ENCODE measurements around the gene HACD3. TPM values are rescaled to one million over a fixed set of nuclear protein-coding genes. Genes with fewer than 3 reads are reported as not detected.

The HACD3 gene
- polyA plus RNA-seq, 1 donor (not counting 4 experiments of a cell fraction or from before 2014, with no cell fraction given), result 78.8 TPM

DNA sequence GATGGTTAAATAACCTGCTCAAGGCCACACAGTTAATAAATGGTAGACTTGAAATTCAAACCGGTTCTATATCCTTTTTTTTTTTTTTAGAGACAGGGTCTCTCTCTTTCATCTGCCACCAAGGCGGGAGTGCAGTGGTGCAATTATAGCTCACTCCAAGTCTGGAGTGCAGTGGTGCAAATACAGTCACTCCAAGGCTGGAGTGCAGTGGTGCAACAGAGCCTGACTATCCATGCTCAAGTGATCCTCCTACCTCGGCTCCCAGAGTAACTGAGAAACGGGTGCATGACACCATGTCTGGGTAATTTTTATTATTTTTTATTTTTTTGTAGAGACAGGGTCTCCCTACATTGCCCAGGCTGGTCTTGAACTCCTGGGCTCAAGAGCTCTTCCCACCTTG, 36.2 kb upstream of the HACD3 start:
- H3K79me2 ChIP-seq (ENCODE audit: control insufficient read depth, insufficient read depth, low read length), result peaks cover 2% of the 10 kb centered on the region
- dilution Hi-C loops (cut with MboI; ENCODE audit: extremely low pct_ligation_motif_present, low sequenced_read_pairs), result no loop called here
- H3K27ac ChIP-seq (ENCODE audit: control insufficient read depth, insufficient read depth, low read length), result no peak overlapping the region
- H2AFZ ChIP-seq (ENCODE audit: control insufficient read depth, low read length), result no peak overlapping the region
- no peaks in the 10 kb centered on the region for H4K20me1 ChIP-seq (ENCODE audit: control insufficient read depth, extremely low read depth, insufficient read depth, low read length)
- TF ChIP-seq, protein P1, sequence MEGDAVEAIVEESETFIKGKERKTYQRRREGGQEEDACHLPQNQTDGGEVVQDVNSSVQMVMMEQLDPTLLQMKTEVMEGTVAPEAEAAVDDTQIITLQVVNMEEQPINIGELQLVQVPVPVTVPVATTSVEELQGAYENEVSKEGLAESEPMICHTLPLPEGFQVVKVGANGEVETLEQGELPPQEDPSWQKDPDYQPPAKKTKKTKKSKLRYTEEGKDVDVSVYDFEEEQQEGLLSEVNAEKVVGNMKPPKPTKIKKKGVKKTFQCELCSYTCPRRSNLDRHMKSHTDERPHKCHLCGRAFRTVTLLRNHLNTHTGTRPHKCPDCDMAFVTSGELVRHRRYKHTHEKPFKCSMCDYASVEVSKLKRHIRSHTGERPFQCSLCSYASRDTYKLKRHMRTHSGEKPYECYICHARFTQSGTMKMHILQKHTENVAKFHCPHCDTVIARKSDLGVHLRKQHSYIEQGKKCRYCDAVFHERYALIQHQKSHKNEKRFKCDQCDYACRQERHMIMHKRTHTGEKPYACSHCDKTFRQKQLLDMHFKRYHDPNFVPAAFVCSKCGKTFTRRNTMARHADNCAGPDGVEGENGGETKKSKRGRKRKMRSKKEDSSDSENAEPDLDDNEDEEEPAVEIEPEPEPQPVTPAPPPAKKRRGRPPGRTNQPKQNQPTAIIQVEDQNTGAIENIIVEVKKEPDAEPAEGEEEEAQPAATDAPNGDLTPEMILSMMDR (optimal IDR thresholded peaks at IDR 0.05 in 1 of 3, IDR thresholded peaks at IDR 0.05 in 1 of 3, conservative IDR thresholded peaks at IDR 0.05 in 1 of 3; ENCODE audit: extremely low read depth in 1 of 3, insufficient read depth in 2 of 3, low read length in 3 of 3), result no peak
- no peak for TF ChIP-seq EZH2 (IDR thresholded peaks at IDR 0.05; ENCODE audit: low read length)
- no peak overlapping the region for H3K4me2 ChIP-seq (ENCODE audit: control insufficient read depth, extremely low read depth, insufficient read depth, low read depth, low read length)
- no peaks in the 10 kb centered on the region for H3K9me1 ChIP-seq (ENCODE audit: control insufficient read depth, extremely low read depth, insufficient read depth, low read length)
- no peak overlapping the region for H3K9ac ChIP-seq (ENCODE audit: control insufficient read depth, extremely low read depth, insufficient read depth, low read length)
- no peaks in the 10 kb centered on the region for H3K9me3 ChIP-seq (ENCODE audit: control insufficient read depth, low read depth, low read length)
- H3K4me3 ChIP-seq (ENCODE audit: control insufficient read depth in 2 of 3, extremely low read depth in 1 of 3, insufficient read depth in 2 of 3, low read depth in 1 of 3, low read length in 3 of 3), result no peak overlapping the region
- H3K4me1 ChIP-seq (ENCODE audit: control insufficient read depth, extremely low read depth, insufficient read depth, low read length), result no peaks in the 10 kb centered on the region
- peaks cover 10 to 18% of the 10 kb centered on the region in 2 experiments for H3K36me3 ChIP-seq (ENCODE audit: control insufficient read depth in 2 of 2, extremely low read depth in 1 of 2, insufficient read depth in 2 of 2, low read length in 2 of 2)
- DNase-seq (ENCODE audit: low read depth, low spot score) (no peak), FAIRE-seq (no peak)
- no peaks in the 10 kb centered on the region for H3K27me3 ChIP-seq (ENCODE audit: control insufficient read depth, extremely low read depth, insufficient read depth, low read length)

DNA sequence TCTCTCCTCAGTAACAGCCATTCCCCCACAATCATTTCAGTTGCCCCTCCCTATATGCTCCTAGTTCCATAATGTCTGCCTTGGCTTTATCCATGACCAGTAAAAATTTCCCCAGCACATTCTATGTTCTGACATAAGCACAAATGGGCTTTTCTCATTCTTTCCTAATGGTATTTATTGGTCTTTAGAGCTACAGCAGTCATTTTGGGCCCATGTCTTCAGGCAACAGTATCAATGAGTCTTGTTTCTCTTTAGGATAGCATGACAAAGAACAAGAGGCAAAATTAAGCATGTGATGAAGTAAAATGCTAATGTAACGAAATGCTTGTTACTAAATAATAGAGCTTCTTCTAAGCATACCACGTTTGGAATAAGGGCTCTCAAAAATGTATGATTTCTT, 20.9 kb upstream of the HACD3 start:
- Histone ChIP-seq H3K27ac (ENCODE audit: control insufficient read depth, insufficient read depth, low read length) (no peak overlapping the region), H3K36me3 (ENCODE audit: control insufficient read depth in 2 of 2, extremely low read depth in 1 of 2, insufficient read depth in 2 of 2, low read length in 2 of 2) (peaks cover 3 to 4% of the 10 kb centered on the region in 2 experiments), H3K9me3 (ENCODE audit: control insufficient read depth, low read depth, low read length) (no peaks in the 10 kb centered on the region), H3K9ac (ENCODE audit: control insufficient read depth, extremely low read depth, insufficient read depth, low read length) (no peak overlapping the region), H3K4me1 (ENCODE audit: control insufficient read depth, extremely low read depth, insufficient read depth, low read length) (no peaks in the 10 kb centered on the region), H4K20me1 (ENCODE audit: control insufficient read depth, extremely low read depth, insufficient read depth, low read length) (no peaks in the 10 kb centered on the region), H3K4me2 (ENCODE audit: control insufficient read depth, extremely low read depth, insufficient read depth, low read depth, low read length) (no peak overlapping the region), H3K4me3 (ENCODE audit: control insufficient read depth in 2 of 3, extremely low read depth in 1 of 3, insufficient read depth in 2 of 3, low read depth in 1 of 3, low read length in 3 of 3) (no peak overlapping the region), H2AFZ (ENCODE audit: control insufficient read depth, low read length) (no peak overlapping the region), H3K27me3 (ENCODE audit: control insufficient read depth, extremely low read depth, insufficient read depth, low read length) (no peaks in the 10 kb centered on the region), H3K79me2 (ENCODE audit: control insufficient read depth, insufficient read depth, low read length) (peaks cover 4% of the 10 kb centered on the region), H3K9me1 (ENCODE audit: control insufficient read depth, extremely low read depth, insufficient read depth, low read length) (no peaks in the 10 kb centered on the region)
- FAIRE-seq, result no peak
- no peak for DNase-seq (ENCODE audit: low read depth, low spot score)
- dilution Hi-C loops (cut with MboI; ENCODE audit: extremely low pct_ligation_motif_present, low sequenced_read_pairs), result no loop called here
- TF ChIP-seq EZH2 (IDR thresholded peaks at IDR 0.05; ENCODE audit: low read length), result no peak
- TF ChIP-seq, protein P1 (optimal IDR thresholded peaks at IDR 0.05 in 1 of 3, IDR thresholded peaks at IDR 0.05 in 1 of 3, conservative IDR thresholded peaks at IDR 0.05 in 1 of 3; ENCODE audit: extremely low read depth in 1 of 3, insufficient read depth in 2 of 3, low read length in 3 of 3), result no peak

All from keratinocyte (primary cell).